ENCODE results near the gene ARID5B.

ARID5B gene

DNA sequence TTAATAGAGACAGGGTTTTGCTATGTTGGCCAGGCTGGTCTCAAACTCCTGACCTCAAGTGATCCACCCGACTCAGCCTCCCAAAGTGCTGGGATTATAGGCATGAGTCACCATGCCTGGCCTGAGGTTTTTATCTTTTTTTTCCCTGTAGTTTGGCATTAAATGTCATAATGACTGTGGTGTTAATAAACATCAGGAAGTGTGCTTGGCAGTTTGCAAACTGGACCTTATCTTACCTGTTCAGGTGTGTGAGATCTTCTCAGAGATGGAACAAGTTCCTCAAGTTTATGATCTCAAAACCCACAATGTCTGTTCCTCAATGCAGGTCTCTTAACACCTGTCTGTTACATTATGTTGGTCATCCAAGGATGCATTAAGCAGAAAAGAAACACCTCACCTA lies 80.0 kb downstream of the ARID5B start:
- in situ Hi-C loops (cut with MboI; ENCODE audit: low sequenced_read_pairs): no loop called here
- DNase-seq (ENCODE audit: low spot score in 2 of 2): no peak
- no peaks in the 10 kb centered on the region for H3K36me3 ChIP-seq (replicated peaks)
- H3K9me3 ChIP-seq: no peaks in the 10 kb centered on the region
- no peak overlapping the region for H3K4me3 ChIP-seq
- H3K27me3 ChIP-seq (ENCODE audit: low read depth): no peaks in the 10 kb centered on the region
- H3K4me1 ChIP-seq: peaks cover 29% of the 10 kb centered on the region

DNA sequence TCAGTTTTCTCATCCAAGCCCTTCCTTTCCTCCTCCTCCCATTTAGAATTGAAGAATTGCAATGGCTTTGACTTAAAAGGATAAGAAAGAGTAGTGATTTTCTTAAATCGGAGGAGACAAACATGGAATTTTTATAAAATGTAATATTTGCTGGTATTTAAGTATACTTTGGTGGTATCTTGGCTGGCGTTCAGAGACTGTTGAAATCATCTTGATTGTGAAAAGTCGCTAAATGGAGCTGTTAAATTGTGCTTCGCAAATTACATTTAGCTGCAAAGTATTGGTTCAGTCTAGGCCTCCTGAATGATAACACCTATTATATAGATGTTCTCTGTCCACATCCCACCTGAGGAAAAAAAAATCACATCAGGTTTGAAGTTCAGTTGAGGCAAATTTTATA lies 81.8 kb downstream of the ARID5B start:
- peaks cover 46% of the 10 kb centered on the region for H3K4me1 ChIP-seq
- DNase-seq (ENCODE audit: low spot score in 2 of 2): no peak
- H3K4me3 ChIP-seq: no peak overlapping the region
- H3K9me3 ChIP-seq: no peaks in the 10 kb centered on the region
- H3K27me3 ChIP-seq (ENCODE audit: low read depth): no peaks in the 10 kb centered on the region
- in situ Hi-C loops (cut with MboI; ENCODE audit: low sequenced_read_pairs): no loop called here
- H3K36me3 ChIP-seq (replicated peaks): no peaks in the 10 kb centered on the region

DNA sequence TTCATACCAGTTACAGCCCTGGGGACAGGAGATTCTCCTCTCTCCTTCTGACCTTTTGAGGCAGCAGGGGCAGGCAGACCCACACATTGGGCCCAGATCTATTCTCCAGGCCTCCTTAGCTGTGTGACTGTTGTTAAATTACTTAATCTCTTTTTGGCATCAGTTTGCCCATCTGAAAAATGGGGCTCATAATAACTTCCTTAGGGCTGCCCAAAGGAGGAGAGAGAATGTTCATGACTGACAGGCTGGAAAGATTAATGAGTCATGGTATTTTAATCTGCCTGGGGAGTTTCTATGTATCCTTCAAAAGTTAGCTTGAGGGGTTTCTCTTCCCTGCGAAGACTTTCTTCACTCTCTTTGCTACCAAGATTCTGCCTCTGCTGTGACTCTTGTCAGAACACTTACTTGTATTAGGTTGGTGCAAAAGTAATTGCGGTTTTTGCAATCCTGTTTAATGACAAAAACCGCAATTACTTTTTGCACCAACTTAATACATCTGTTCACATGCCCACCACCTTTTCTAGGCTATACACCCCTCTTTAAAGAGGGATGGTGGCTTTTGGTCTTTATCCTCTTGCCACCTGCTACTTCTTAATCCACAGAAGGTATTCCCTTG lies 83.4 kb downstream of the ARID5B start:
- no peak for DNase-seq (ENCODE audit: low spot score in 2 of 2)
- H3K36me3 ChIP-seq (replicated peaks): no peaks in the 10 kb centered on the region
- peaks cover 47% of the 10 kb centered on the region for H3K4me1 ChIP-seq
- no peak overlapping the region for H3K4me3 ChIP-seq
- H3K27me3 ChIP-seq (ENCODE audit: low read depth): no peaks in the 10 kb centered on the region
- H3K9me3 ChIP-seq: no peaks in the 10 kb centered on the region
- in situ Hi-C loops (cut with MboI; ENCODE audit: low sequenced_read_pairs): no loop called here

DNA sequence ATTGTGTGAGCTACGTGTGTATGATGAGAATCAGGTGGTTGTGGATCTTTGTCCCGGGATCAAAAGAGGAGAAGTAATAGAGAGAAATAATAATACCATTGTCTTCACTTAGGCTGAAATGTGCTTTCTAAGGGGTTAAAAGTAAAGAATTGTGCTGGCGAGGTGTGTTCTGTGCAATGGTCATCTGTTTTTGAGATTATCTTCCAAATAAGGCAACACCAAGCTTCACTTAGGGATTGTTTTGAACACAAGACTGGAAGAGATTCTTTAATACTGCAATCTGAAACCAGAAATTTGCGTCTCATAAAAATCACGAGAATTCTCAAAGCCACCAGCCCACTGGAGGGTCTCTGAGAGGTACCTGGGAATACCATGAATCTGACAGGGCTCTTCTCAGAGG lies 84.2 kb downstream of the ARID5B start:
- Histone ChIP-seq H3K4me3 (no peak overlapping the region), H3K27me3 (ENCODE audit: low read depth) (no peaks in the 10 kb centered on the region), H3K4me1 (peaks cover 47% of the 10 kb centered on the region), H3K36me3 (replicated peaks) (no peaks in the 10 kb centered on the region), H3K9me3 (no peaks in the 10 kb centered on the region)
- DNase-seq (ENCODE audit: low spot score in 2 of 2): no peak
- in situ Hi-C loops (cut with MboI; ENCODE audit: low sequenced_read_pairs): no loop called here

DNA sequence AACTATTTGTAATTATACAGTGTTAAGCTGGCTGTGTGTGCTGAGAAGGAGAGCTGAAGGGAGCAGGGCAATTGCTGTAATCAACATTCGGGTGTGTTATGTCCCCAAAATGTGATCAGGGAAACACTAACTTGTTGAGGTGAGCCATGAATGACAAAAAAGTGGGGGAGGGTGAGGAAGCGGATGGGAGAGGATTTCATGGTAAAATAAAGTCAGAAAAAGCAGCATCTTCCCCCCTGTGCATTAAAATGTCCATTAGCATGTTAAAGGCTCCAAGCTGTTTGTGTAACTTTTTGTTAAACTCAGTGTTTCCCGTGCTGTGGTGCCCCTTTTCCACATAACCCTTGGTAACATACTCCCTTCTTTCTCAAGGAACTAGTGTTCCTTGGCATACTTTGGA lies 84.9 kb downstream of the ARID5B start:
- Histone ChIP-seq H3K9me3 (no peaks in the 10 kb centered on the region), H3K4me3 (no peak overlapping the region), H3K36me3 (replicated peaks) (no peaks in the 10 kb centered on the region), H3K27me3 (ENCODE audit: low read depth) (no peaks in the 10 kb centered on the region), H3K4me1 (peaks cover 47% of the 10 kb centered on the region)
- in situ Hi-C loops (cut with MboI; ENCODE audit: low sequenced_read_pairs): no loop called here
- no peak for DNase-seq (ENCODE audit: low spot score in 2 of 2)

DNA sequence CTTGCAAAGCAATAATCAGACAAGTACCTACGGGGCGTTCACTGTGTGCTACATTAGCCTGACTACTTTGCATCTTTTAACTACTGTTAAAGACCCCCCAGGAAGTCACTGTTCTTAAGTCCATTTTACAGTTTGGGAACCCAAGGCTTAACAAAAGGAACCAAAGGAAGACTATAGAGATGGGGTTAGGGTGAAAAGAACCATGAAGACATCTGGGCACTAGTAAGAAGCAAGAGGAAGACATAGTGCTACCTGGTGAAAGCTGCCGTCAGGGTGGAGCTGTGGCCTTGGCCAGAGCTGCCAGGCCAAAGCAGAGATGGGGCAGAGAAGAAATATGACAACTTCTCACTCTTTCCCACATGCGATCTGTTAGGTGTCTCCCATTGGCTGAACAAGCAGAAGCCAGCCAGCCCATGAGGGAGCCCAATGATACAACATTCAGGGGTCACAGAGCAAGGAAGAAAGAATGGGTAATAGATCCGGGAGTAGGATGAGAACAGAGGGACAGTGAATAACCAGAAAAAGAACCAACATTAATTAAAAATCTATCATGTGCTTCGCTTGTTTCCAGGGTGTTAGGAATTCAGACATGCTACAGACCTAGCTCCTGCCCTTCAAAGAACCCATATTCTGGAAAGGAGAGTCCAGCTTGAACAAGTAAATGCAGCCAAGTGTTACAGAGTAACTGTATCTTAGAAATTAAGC lies 85.4 kb downstream of the ARID5B start:
- Histone ChIP-seq H3K36me3 (replicated peaks) (no peaks in the 10 kb centered on the region), H3K27me3 (ENCODE audit: low read depth) (no peaks in the 10 kb centered on the region), H3K9me3 (no peaks in the 10 kb centered on the region), H3K4me3 (no peak overlapping the region), H3K4me1 (peaks cover 48% of the 10 kb centered on the region)
- in situ Hi-C loops (cut with MboI; ENCODE audit: low sequenced_read_pairs): no loop called here
- no peak for DNase-seq (ENCODE audit: low spot score in 2 of 2)

DNA sequence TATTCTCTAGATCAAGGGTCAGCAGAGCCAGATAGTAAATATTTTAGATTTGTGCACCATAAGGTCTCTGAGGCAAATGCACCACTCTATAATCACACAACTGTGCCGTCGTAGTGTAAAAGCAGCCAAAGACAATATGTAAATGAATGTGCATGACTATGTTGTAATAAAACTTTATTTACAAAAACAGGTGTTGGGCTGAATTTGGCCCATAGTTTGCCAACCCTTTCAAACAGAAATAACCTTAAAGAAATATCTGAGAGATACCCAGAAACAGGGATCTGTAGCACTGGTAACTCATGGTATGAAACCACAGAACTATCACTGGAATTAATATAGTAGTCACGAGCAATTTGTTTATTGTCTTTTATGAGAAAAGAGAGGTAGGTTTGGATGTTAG lies 86.0 kb downstream of the ARID5B start:
- H3K36me3 ChIP-seq (replicated peaks): no peaks in the 10 kb centered on the region
- no peak for DNase-seq (ENCODE audit: low spot score in 2 of 2)
- H3K4me3 ChIP-seq: no peak overlapping the region
- no peaks in the 10 kb centered on the region for H3K27me3 ChIP-seq (ENCODE audit: low read depth)
- H3K4me1 ChIP-seq: peaks cover 48% of the 10 kb centered on the region
- in situ Hi-C loops (cut with MboI; ENCODE audit: low sequenced_read_pairs): no loop called here
- H3K9me3 ChIP-seq: no peaks in the 10 kb centered on the region

DNA sequence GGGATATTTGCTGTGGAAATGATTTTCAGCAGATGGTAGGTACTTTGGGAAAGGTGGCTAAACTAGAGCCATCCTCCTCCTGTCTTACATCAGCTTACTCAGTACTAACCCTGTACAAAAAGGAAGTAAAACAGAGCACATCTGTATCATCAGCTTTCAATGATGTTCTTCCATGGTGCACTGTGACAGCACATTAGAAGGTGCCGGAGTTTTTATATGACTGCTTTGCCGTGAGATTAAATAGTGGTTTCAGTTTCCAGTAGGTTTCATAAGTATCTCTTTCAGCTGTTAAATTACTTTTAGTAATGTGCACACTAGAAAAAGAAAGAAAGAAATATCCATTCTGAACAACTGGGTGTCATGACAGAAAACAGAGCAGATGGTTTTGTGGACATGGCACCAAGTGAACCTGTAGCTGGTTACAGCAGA lies 86.5 kb downstream of the ARID5B start:
- no peak for DNase-seq (ENCODE audit: low spot score in 2 of 2)
- H3K4me1 ChIP-seq: peaks cover 50% of the 10 kb centered on the region
- H3K4me3 ChIP-seq: no peak overlapping the region
- H3K27me3 ChIP-seq (ENCODE audit: low read depth): no peaks in the 10 kb centered on the region
- H3K36me3 ChIP-seq (replicated peaks): no peaks in the 10 kb centered on the region
- no peaks in the 10 kb centered on the region for H3K9me3 ChIP-seq
- in situ Hi-C loops (cut with MboI; ENCODE audit: low sequenced_read_pairs): no loop called here

DNA sequence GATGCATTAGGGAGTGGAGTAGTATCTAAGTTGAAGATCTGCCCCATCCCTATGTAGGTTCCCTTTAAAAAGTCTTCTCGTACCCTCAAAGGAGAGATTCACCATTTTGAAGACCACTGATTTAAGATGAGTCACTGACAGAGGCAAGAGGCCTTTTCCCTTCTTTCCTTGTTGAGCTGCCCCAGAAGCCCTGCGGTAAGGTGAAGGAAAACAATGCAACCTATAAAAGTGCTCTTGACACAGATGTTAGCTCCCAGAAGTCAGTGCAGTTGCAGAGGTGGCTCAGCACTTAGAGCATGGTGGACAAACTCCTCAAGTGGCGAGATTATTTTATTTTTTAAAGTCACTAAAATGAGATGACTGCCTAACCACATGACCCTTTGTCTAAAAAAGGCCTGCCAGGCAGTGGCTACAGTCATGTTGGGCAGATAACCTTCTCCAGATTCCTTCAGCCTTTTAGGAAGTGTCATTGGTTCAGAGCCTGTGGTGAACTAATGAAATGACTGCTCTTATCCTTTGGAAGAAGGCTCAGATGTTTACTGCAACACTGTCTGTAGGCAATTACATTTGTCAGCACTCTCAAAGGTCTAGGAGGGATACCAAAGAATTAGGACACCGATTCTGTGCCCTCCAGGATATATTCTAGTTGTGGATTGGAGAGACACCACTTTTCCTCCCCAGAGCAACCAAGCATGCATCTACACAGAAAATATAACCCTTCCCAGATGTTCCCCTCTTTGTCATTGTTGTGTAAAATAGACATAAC lies 88.7 kb downstream of the ARID5B start:
- Histone ChIP-seq H3K9me3 (no peaks in the 10 kb centered on the region), H3K4me1 (peaks cover 61% of the 10 kb centered on the region), H3K4me3 (no peak overlapping the region), H3K36me3 (replicated peaks) (no peaks in the 10 kb centered on the region), H3K27me3 (ENCODE audit: low read depth) (no peaks in the 10 kb centered on the region)
- no peak for DNase-seq (ENCODE audit: low spot score in 2 of 2)
- in situ Hi-C loops (cut with MboI; ENCODE audit: low sequenced_read_pairs): no loop called here

DNA sequence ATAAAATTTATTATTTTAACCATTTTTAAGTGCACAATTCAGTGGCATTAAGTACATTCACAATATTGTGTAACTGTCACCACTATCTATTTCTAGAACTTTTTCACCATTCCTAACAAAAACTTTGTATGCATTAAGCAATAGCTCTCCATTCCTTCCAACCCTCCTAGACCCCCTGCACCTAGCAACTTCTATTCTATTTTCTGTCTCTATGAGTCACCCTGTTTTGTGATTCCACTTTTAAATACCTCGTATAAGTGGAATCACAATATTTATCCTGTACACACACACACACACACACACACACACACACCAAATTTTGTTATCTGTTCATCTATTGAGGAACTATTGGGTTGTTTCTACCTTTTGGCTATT lies 89.2 kb downstream of the ARID5B start:
- peaks cover 61% of the 10 kb centered on the region for H3K4me1 ChIP-seq
- H3K9me3 ChIP-seq: no peaks in the 10 kb centered on the region
- H3K27me3 ChIP-seq (ENCODE audit: low read depth): no peaks in the 10 kb centered on the region
- H3K36me3 ChIP-seq (replicated peaks): no peaks in the 10 kb centered on the region
- no peak for DNase-seq (ENCODE audit: low spot score in 2 of 2)
- no peak overlapping the region for H3K4me3 ChIP-seq
- in situ Hi-C loops (cut with MboI; ENCODE audit: low sequenced_read_pairs): no loop called here

DNA sequence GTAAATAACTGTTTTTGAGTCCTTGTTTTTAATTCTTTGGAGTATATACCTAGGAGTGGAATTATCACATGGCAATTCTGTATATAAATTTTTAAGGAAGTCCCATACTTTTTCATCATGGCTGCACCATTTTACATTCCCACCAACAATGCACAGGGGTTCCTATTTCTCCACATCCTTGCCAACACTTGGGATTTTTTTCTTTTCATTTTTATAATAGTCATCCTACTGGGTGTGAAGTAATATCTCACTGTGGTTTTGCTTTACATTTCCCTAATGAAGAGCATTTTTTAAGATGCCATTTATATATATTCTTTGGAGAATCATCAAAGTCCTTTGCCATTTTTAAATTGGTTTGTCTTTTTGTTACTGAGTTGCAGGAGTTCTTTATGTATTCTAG lies 89.7 kb downstream of the ARID5B start:
- H3K9me3 ChIP-seq: no peaks in the 10 kb centered on the region
- no peak overlapping the region for H3K4me3 ChIP-seq
- no peak for DNase-seq (ENCODE audit: low spot score in 2 of 2)
- in situ Hi-C loops (cut with MboI; ENCODE audit: low sequenced_read_pairs): no loop called here
- H3K27me3 ChIP-seq (ENCODE audit: low read depth): no peaks in the 10 kb centered on the region
- peaks cover 60% of the 10 kb centered on the region for H3K4me1 ChIP-seq
- no peaks in the 10 kb centered on the region for H3K36me3 ChIP-seq (replicated peaks)

DNA sequence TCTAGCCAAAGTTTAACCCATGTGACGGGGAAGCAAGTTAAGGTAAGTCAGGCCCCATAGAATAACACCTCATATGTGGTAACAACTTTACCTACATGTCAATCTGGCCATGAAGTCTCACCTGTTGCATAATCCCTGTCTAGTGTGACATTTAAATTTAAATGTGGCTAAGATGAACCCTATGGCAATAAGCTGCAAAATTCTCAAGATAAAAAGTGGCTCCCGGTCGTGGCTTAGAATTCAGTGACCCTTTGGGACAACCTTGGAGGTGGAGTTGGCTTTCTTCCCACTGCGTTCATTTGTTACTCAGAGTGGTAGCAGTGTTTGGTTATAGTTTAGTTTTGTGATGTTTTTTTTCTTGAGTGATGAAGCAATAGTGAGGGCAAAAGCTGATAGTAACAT lies 90.6 kb downstream of the ARID5B start:
- Histone ChIP-seq H3K9me3 (no peaks in the 10 kb centered on the region), H3K36me3 (replicated peaks) (no peaks in the 10 kb centered on the region), H3K27me3 (ENCODE audit: low read depth) (no peaks in the 10 kb centered on the region), H3K4me1 (peaks cover 53% of the 10 kb centered on the region), H3K4me3 (no peak overlapping the region)
- in situ Hi-C loops (cut with MboI; ENCODE audit: low sequenced_read_pairs): no loop called here
- DNase-seq (ENCODE audit: low spot score in 2 of 2): peak in 1 of 2 experiments; percentile 43

DNA sequence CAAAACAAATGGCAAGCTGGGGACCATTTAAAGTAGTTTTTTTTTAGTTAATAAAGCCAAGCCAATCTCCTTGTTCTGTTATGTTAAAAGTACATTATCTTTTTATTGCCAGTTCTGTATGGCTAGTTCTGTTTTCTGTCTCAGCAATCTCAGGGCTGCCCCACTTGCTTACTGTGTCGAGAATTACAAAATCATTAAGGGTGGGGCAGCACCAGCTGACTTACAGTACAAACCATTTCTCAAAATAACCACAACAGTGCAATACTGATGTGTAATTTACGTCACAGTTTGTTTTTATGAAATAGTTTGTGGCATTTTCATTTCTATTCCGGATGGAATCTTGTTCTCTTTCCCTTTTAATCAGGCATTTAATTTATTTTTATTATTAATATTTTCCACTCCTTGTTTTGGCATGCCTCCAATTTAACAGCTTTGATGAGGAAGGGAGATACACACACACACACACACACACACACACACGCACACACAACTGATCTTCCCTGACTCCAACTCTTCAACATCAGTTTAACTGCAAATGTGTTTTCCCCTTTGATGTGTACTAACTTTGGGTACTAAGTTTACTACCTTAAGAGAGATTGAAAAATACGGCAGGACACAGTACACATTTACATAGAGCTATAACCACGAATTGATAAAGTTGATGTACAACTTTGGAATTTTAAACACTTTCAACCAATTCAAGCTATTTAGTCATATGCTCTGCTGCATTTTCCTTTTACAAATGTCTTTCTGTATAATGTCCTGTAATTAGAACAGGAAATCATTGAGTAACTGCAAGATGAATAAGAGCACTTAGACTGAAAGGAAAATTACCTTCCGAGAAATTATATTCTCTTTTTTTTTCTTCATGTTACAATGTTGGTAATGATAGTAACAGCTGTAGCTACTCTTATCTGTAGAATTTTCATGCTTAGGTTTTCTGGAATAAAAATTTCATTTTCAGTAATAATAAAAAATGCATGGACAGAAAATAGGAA lies 91.5 kb downstream of the ARID5B start:
- DNase-seq (ENCODE audit: low spot score in 2 of 2): peak; percentile 43 to 66
- peaks cover 44% of the 10 kb centered on the region for H3K4me1 ChIP-seq
- H3K27me3 ChIP-seq (ENCODE audit: low read depth): no peaks in the 10 kb centered on the region
- in situ Hi-C loops (cut with MboI; ENCODE audit: low sequenced_read_pairs): no loop called here
- H3K36me3 ChIP-seq (replicated peaks): no peaks in the 10 kb centered on the region
- no peaks in the 10 kb centered on the region for H3K9me3 ChIP-seq
- H3K4me3 ChIP-seq: no peak overlapping the region
